HG02610 (cell line): ENCODE results near the gene ENOX1.
"Not testable (repeated sequence)": the region's sequence is repeated elsewhere in the genome, so short reads cannot be mapped to it uniquely, and the experiment has no call there.

Experiments
- ATAC-seq: cut with Tn5 transposase; IDR thresholded peaks from one replicate; pipeline ENCODE4 v1.9.1; 2021; ENCODE audit warnings: mild to moderate bottlenecking, moderate library complexity; ENCODE audit not compliant: unreplicated experiment

Gene ENOX1

GRCh38 chr13:43441899-43442499 is 344.8 kb downstream of the ENOX1 start:
- no peak for ATAC-seq

- no peak for ATAC-seq
These were observed 345.3 kb downstream of the ENOX1 start for GRCh38 chr13:43441464-43441863.

- no peak for ATAC-seq
These were observed 352.6 kb downstream of the ENOX1 start for GRCh38 chr13:43434191-43434590.

- no peak for ATAC-seq
These were observed 353.1 kb downstream of the ENOX1 start for GRCh38 chr13:43433691-43434141.

- no peak for ATAC-seq
These were observed 353.8 kb downstream of the ENOX1 start for GRCh38 chr13:43432958-43433357.

- no peak for ATAC-seq
These were observed 354.9 kb downstream of the ENOX1 start for GRCh38 chr13:43431841-43432240.

GRCh38 chr13:43431290-43431716 is 355.5 kb downstream of the ENOX1 start:
- ATAC-seq = no peak

GRCh38 chr13:43428545-43429296 is 358.1 kb downstream of the ENOX1 start:
- ATAC-seq = no peak

- no peak for ATAC-seq
These were observed 360.4 kb downstream of the ENOX1 start for GRCh38 chr13:43426355-43426754.

GRCh38 chr13:43425234-43425633 is 361.5 kb downstream of the ENOX1 start:
- ATAC-seq = no peak

GRCh38 chr13:43424412-43424811 is 362.4 kb downstream of the ENOX1 start:
- ATAC-seq = no peak

- ATAC-seq = no peak
These were observed 364.7 kb downstream of the ENOX1 start for GRCh38 chr13:43422116-43422515.

- not testable (repeated sequence) for ATAC-seq
These were observed 369.9 kb downstream of the ENOX1 start for GRCh38 chr13:43416842-43417241.

- ATAC-seq = not testable (repeated sequence)
These were observed 370.4 kb downstream of the ENOX1 start for GRCh38 chr13:43416408-43416807.

GRCh38 chr13:43415903-43416391 is 370.8 kb downstream of the ENOX1 start:
- not testable (repeated sequence) for ATAC-seq

GRCh38 chr13:43414111-43414510 is 372.7 kb downstream of the ENOX1 start:
- no peak for ATAC-seq

GRCh38 chr13:43411741-43412140 is 375.0 kb downstream of the ENOX1 start:
- no peak for ATAC-seq

GRCh38 chr13:43411211-43411610 is 375.6 kb downstream of the ENOX1 start:
- ATAC-seq = no peak

- no peak for ATAC-seq
These were observed 378.5 kb downstream of the ENOX1 start for GRCh38 chr13:43408274-43408673.

- no peak for ATAC-seq
These were observed 379.7 kb downstream of the ENOX1 start for GRCh38 chr13:43407023-43407581.

GRCh38 chr13:43405457-43405856 is 381.3 kb downstream of the ENOX1 start:
- no peak for ATAC-seq

- no peak for ATAC-seq
These were observed 384.4 kb downstream of the ENOX1 start for GRCh38 chr13:43402380-43402779.
